NCI-H748 (cell line): ENCODE results near the gene DACH1.

Experiments
- DNase-seq: peaks from one replicate; lab custom pipeline; 2025; ENCODE audit not compliant: unreplicated experiment; lab: John Stamatoyannopoulos, UW

Gene DACH1

GRCh38 chr13:71632206-71632605 is 234.8 kb downstream of the DACH1 start:
- DNase-seq = no peak

- DNase-seq = no peak
Measured at GRCh38 chr13:71629167-71629566, 237.8 kb downstream of the DACH1 start.

GRCh38 chr13:71626421-71627117 is 240.4 kb downstream of the DACH1 start:
- no peak for DNase-seq

- DNase-seq = no peak
Measured at GRCh38 chr13:71625694-71626093, 241.3 kb downstream of the DACH1 start.

GRCh38 chr13:71624653-71625600 is 242.1 kb downstream of the DACH1 start:
- DNase-seq = peak; percentile 73

- peak; percentile 94 for DNase-seq
Measured at GRCh38 chr13:71621174-71622124, 245.6 kb downstream of the DACH1 start.

- DNase-seq = no peak
Measured at GRCh38 chr13:71619096-71619495, 247.9 kb downstream of the DACH1 start.

- DNase-seq = no peak
Measured at GRCh38 chr13:71618159-71618558, 248.8 kb downstream of the DACH1 start.

- DNase-seq = no peak
Measured at GRCh38 chr13:71617265-71617664, 249.7 kb downstream of the DACH1 start.

GRCh38 chr13:71613066-71613745 is 253.8 kb downstream of the DACH1 start:
- DNase-seq = no peak

GRCh38 chr13:71611292-71611691 is 255.7 kb downstream of the DACH1 start:
- DNase-seq = no peak

GRCh38 chr13:71610876-71611275 is 256.1 kb downstream of the DACH1 start:
- DNase-seq = peak; percentile 72

- no peak for DNase-seq
Measured at GRCh38 chr13:71609271-71609670, 257.7 kb downstream of the DACH1 start.

GRCh38 chr13:71607575-71607974 is 259.4 kb downstream of the DACH1 start:
- DNase-seq = no peak

GRCh38 chr13:71606818-71607217 is 260.2 kb downstream of the DACH1 start:
- peak; percentile 13 for DNase-seq

- peak; percentile 75 for DNase-seq
Measured at GRCh38 chr13:71605744-71606143, 261.3 kb downstream of the DACH1 start.

GRCh38 chr13:71603255-71603654 is 263.7 kb downstream of the DACH1 start:
- peak; percentile 79 for DNase-seq

- DNase-seq = peak; percentile 91
Measured at GRCh38 chr13:71602344-71602743, 264.7 kb downstream of the DACH1 start.

- no peak for DNase-seq
Measured at GRCh38 chr13:71597150-71597549, 269.9 kb downstream of the DACH1 start.

- no peak for DNase-seq
Measured at GRCh38 chr13:71596116-71596515, 270.9 kb downstream of the DACH1 start.
